ENCODE measurements around the gene SIPA1L3.
A peak's percentile ranks its signal among the peaks of the same experiment; 100 is the strongest.

The SIPA1L3 gene

DNA sequence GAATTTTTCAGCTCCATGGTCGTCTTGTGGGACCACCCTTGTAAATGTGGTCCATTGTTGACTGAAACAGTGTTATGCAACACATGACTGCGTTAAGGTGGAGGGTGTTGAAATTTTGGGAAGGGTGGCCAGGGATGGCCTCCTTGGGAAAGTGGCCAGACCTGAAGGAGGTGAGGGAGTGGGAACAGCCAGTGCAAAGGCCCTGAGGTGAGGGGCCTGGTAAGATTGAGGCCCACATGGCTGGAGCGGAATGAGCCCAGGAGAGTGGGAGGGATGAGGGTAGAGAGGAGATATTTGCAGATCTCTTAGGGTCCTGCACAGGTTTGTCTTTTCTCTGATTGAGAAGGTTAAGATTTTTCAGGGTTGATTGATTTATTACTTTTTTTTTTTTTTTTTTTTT is 18.2 kb downstream of the SIPA1L3 start:
- no peaks in the 10 kb centered on the region for H4K20me1 ChIP-seq (ENCODE audit: low read depth, low read length)
- peaks cover 80% of the 10 kb centered on the region for H3K79me2 ChIP-seq (ENCODE audit: insufficient read depth, low read length)
- H3K36me3 ChIP-seq (ENCODE audit: low read length), result 0 out of 2 replicates have a peak, but pooled peaks cover 4% of the 10 kb centered on the region
- TF ChIP-seq EZH2phosphoT487 (conservative IDR thresholded peaks at IDR 0.05; ENCODE audit: low read length), result no peak
- TF ChIP-seq, protein P1, sequence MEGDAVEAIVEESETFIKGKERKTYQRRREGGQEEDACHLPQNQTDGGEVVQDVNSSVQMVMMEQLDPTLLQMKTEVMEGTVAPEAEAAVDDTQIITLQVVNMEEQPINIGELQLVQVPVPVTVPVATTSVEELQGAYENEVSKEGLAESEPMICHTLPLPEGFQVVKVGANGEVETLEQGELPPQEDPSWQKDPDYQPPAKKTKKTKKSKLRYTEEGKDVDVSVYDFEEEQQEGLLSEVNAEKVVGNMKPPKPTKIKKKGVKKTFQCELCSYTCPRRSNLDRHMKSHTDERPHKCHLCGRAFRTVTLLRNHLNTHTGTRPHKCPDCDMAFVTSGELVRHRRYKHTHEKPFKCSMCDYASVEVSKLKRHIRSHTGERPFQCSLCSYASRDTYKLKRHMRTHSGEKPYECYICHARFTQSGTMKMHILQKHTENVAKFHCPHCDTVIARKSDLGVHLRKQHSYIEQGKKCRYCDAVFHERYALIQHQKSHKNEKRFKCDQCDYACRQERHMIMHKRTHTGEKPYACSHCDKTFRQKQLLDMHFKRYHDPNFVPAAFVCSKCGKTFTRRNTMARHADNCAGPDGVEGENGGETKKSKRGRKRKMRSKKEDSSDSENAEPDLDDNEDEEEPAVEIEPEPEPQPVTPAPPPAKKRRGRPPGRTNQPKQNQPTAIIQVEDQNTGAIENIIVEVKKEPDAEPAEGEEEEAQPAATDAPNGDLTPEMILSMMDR (IDR thresholded peaks at IDR 0.05; ENCODE audit: insufficient read depth, low read length, poor library complexity, severe bottlenecking), result no peak
- peaks cover 81% of the 10 kb centered on the region for H3F3A ChIP-seq (ENCODE audit: insufficient read depth)
- H3K4me3 ChIP-seq (ENCODE audit: insufficient read depth, low read length, poor library complexity, severe bottlenecking), result no peak overlapping the region
- peak overlapping the region; percentile 80 for H3K4me2 ChIP-seq (ENCODE audit: low read depth, low read length, poor library complexity, severe bottlenecking)
- no peak overlapping the region for H2AFZ ChIP-seq (ENCODE audit: low read depth, low read length, severe bottlenecking)
- no peaks in the 10 kb centered on the region for H3K9me2 ChIP-seq (replicated peaks; ENCODE audit: insufficient read depth, low read length)
- H3K9ac ChIP-seq (ENCODE audit: low read length), result peak overlapping the region; percentile 19; the same call in 1 of the 2 replicates
- H3K27me3 ChIP-seq (ENCODE audit: low read length), result no peaks in the 10 kb centered on the region
- H3K9me3 ChIP-seq (ENCODE audit: insufficient read depth, low read length), result no peaks in the 10 kb centered on the region
- H3K27ac ChIP-seq (ENCODE audit: low read depth, low read length), result peak overlapping the region; percentile 97

DNA sequence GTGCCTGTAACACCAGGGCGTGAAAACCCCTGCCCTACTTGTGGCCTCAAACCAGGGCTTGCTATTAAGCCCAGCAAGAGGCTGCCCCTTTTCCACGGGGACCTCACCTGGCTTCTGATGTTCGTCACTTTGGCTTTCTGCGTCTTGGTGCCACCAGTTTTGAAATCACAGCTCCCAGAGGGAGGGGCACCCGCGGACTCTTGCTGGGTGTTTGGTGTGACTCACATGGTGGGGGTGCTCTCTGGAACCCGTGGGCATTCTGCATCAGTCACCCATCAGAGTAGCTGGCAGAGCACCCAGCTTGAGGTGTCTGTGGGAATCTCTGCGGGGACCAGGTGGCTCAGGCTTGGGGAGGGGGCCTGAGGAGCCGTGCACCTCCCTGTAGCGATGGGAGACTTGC is 19.2 kb downstream of the SIPA1L3 start:
- H2AFZ ChIP-seq (ENCODE audit: low read depth, low read length, severe bottlenecking), result no peak overlapping the region
- H4K20me1 ChIP-seq (ENCODE audit: low read depth, low read length), result no peaks in the 10 kb centered on the region
- 0 out of 2 replicates have a peak, but pooled peaks cover 4% of the 10 kb centered on the region for H3K36me3 ChIP-seq (ENCODE audit: low read length)
- H3K9me3 ChIP-seq (ENCODE audit: insufficient read depth, low read length), result no peaks in the 10 kb centered on the region
- no peaks in the 10 kb centered on the region for H3K9me2 ChIP-seq (replicated peaks; ENCODE audit: insufficient read depth, low read length)
- H3K4me3 ChIP-seq (ENCODE audit: insufficient read depth, low read length, poor library complexity, severe bottlenecking), result peak overlapping the region; percentile 34
- H3K27ac ChIP-seq (ENCODE audit: low read depth, low read length), result peak overlapping the region; percentile 97
- peak overlapping the region; percentile 65 for H3K9ac ChIP-seq (ENCODE audit: low read length)
- peaks cover 75% of the 10 kb centered on the region for H3F3A ChIP-seq (ENCODE audit: insufficient read depth)
- peaks cover 82% of the 10 kb centered on the region for H3K79me2 ChIP-seq (ENCODE audit: insufficient read depth, low read length)
- peak overlapping the region; percentile 80 for H3K4me2 ChIP-seq (ENCODE audit: low read depth, low read length, poor library complexity, severe bottlenecking)
- H3K27me3 ChIP-seq (ENCODE audit: low read length), result no peaks in the 10 kb centered on the region
- no peak for TF ChIP-seq EZH2phosphoT487 (conservative IDR thresholded peaks at IDR 0.05; ENCODE audit: low read length)
- TF ChIP-seq, protein P1 (IDR thresholded peaks at IDR 0.05; ENCODE audit: insufficient read depth, low read length, poor library complexity, severe bottlenecking), result no peak

DNA sequence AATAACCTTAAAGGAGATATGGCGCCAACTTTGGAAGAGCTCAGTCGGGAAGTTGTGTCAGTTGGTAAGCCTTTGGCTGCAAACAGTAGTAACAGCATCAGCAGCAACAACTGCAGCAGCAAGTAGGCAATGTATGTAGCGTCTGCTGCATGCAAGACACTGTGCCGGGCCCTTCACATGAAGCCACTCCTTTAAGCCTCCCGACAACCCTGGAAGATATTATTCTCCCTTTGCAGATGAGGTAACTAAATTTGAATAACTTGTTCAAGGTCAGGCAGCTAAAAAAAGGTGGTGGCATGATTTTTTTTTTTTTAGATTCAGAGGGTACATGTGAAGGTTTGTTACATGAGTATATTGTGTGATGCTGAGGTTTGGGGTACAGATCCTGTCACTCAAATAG is 19.7 kb downstream of the SIPA1L3 start:
- Histone ChIP-seq H3K27me3 (ENCODE audit: low read length) (no peaks in the 10 kb centered on the region), H3K9ac (ENCODE audit: low read length) (peak overlapping the region; percentile 65), H3K36me3 (ENCODE audit: low read length) (0 out of 2 replicates have a peak, but pooled peaks cover 4% of the 10 kb centered on the region), H3K4me3 (ENCODE audit: insufficient read depth, low read length, poor library complexity, severe bottlenecking) (peak overlapping the region; percentile 34), H3K79me2 (ENCODE audit: insufficient read depth, low read length) (peaks cover 82% of the 10 kb centered on the region), H3K4me2 (ENCODE audit: low read depth, low read length, poor library complexity, severe bottlenecking) (peak overlapping the region; percentile 80), H3K9me2 (replicated peaks; ENCODE audit: insufficient read depth, low read length) (no peaks in the 10 kb centered on the region), H3K9me3 (ENCODE audit: insufficient read depth, low read length) (no peaks in the 10 kb centered on the region), H4K20me1 (ENCODE audit: low read depth, low read length) (no peaks in the 10 kb centered on the region), H3F3A (ENCODE audit: insufficient read depth) (peaks cover 74% of the 10 kb centered on the region), H3K27ac (ENCODE audit: low read depth, low read length) (peak overlapping the region; percentile 97), H2AFZ (ENCODE audit: low read depth, low read length, severe bottlenecking) (no peak overlapping the region)
- no peak for TF ChIP-seq EZH2phosphoT487 (conservative IDR thresholded peaks at IDR 0.05; ENCODE audit: low read length)
- TF ChIP-seq, protein P1 (IDR thresholded peaks at IDR 0.05; ENCODE audit: insufficient read depth, low read length, poor library complexity, severe bottlenecking), result no peak

Data from SU-DHL-6 (cell line).